SU-DHL-6 (cell line): ENCODE measurements around the gene SLX4IP.

Experiments
- EZH2phosphoT487 ChIP-seq: fragments of 200-600 bp; sonication (generic), shearing (Covaris generic); conservative IDR thresholded peaks from 2 replicates; pipeline ENCODE4 v1.6.1; 2018; ENCODE audit warnings: mild to moderate bottlenecking, antibody characterized with exemption, low read length, moderate library complexity, mixed read lengths
- TF ChIP-seq, protein P1 (sequence below): fragments of 200-600 bp; sonication (generic); IDR thresholded peaks from one replicate; pipeline ENCODE4 v1.5.1; 2017; ENCODE audit warnings: antibody characterized with exemption, mild to moderate bottlenecking, low read length, moderate library complexity; ENCODE audit not compliant: insufficient read depth, poor library complexity, severe bottlenecking

DNA sequence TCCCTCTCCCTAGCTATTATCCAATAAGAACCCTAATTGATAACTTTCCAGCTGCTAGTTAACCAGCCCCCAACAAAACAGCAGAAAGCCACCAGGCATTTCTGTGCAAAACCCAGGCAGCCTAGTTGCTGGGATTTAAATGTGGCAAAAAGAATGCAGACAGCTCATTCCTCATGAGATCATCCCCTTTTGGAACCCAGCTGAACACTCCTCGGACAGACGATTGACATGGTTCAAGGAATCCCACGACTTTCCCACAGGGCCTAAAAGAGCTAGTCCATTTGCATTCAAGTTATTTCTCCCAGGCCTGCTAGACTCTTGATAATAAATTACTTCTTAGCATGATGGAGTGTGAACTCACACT lies 214.7 kb downstream of the SLX4IP start:
- TF ChIP-seq, protein P1, sequence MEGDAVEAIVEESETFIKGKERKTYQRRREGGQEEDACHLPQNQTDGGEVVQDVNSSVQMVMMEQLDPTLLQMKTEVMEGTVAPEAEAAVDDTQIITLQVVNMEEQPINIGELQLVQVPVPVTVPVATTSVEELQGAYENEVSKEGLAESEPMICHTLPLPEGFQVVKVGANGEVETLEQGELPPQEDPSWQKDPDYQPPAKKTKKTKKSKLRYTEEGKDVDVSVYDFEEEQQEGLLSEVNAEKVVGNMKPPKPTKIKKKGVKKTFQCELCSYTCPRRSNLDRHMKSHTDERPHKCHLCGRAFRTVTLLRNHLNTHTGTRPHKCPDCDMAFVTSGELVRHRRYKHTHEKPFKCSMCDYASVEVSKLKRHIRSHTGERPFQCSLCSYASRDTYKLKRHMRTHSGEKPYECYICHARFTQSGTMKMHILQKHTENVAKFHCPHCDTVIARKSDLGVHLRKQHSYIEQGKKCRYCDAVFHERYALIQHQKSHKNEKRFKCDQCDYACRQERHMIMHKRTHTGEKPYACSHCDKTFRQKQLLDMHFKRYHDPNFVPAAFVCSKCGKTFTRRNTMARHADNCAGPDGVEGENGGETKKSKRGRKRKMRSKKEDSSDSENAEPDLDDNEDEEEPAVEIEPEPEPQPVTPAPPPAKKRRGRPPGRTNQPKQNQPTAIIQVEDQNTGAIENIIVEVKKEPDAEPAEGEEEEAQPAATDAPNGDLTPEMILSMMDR = no peak
- TF ChIP-seq EZH2phosphoT487 = no peak
